H9 (cell line): ENCODE results near the gene FAM237A. TPM values are rescaled to one million over a fixed set of nuclear protein-coding genes. Genes with fewer than 3 reads are reported as not detected.

Experiments used
- DNase-seq: peaks from one replicate; pipeline ENCODE4 v3.0.0-alpha.2; 2017
- H2AFZ ChIP-seq: one replicate; pipeline ENCODE4 v1.6.1; 2013; ENCODE audit warnings: mild to moderate bottlenecking, low read length, control low read depth, moderate library complexity
- H2AK5ac ChIP-seq: 2 replicates; pipeline ENCODE4 v1.6.1; 2013; ENCODE audit warnings: low read length, control low read depth, mixed read lengths; ENCODE audit not compliant: insufficient read length
- H2BK120ac ChIP-seq: one replicate; pipeline ENCODE4 v1.6.1; 2013; ENCODE audit warnings: low read depth, mild to moderate bottlenecking, low read length, control low read depth, inconsistent platforms; ENCODE audit not compliant: poor library complexity, severe bottlenecking
- H2BK12ac ChIP-seq: 2 replicates; pipeline ENCODE4 v1.6.1; 2013; ENCODE audit warnings: low read length, control low read depth, mixed read lengths, low read depth; ENCODE audit not compliant: insufficient read length
- H2BK15ac ChIP-seq: 2 replicates; pipeline ENCODE4 v1.6.1; 2013; ENCODE audit warnings: low read depth, low read length, control low read depth
- H2BK20ac ChIP-seq: one replicate; pipeline ENCODE4 v1.6.1; 2013; ENCODE audit warnings: low read depth, mild to moderate bottlenecking, low read length, control low read depth, inconsistent platforms; ENCODE audit not compliant: poor library complexity, severe bottlenecking
- H2BK5ac ChIP-seq: 2 replicates; pipeline ENCODE4 v1.6.1; 2013; ENCODE audit warnings: low read length, control low read depth, mixed read lengths; ENCODE audit not compliant: insufficient read length
- H3K14ac ChIP-seq: 2 replicates; pipeline ENCODE4 v1.6.1; 2013; ENCODE audit warnings: low read length, control low read depth; ENCODE audit not compliant: insufficient read depth
- H3K18ac ChIP-seq: 2 replicates; pipeline ENCODE4 v1.6.1; 2013; ENCODE audit warnings: low read depth, mild to moderate bottlenecking, mixed read lengths, low read length, control low read depth; ENCODE audit not compliant: insufficient read length
- H3K23ac ChIP-seq: 2 replicates; pipeline ENCODE4 v1.6.1; 2013; ENCODE audit warnings: low read length, control low read depth, mixed read lengths, low read depth; ENCODE audit not compliant: insufficient read length
- H3K23me2 ChIP-seq: 2 replicates; pipeline ENCODE4 v1.6.1; 2013; ENCODE audit warnings: low read depth, mild to moderate bottlenecking, mixed read lengths, low read length, control low read depth; ENCODE audit not compliant: insufficient read length, poor library complexity, severe bottlenecking
- H3K27ac ChIP-seq: 2 replicates; pipeline ENCODE4 v1.5.1; 2013; ENCODE audit warnings: low read length, control low read depth, mixed read lengths, low read depth; ENCODE audit not compliant: insufficient read length
- H3K27me3 ChIP-seq: 2 replicates; pipeline ENCODE4 v1.6.1; 2013; ENCODE audit warnings: low read length, control low read depth, inconsistent platforms; ENCODE audit not compliant: insufficient read depth
- H3K4ac ChIP-seq: 2 replicates; pipeline ENCODE4 v1.6.1; 2013; ENCODE audit warnings: low read depth, mild to moderate bottlenecking, control low read depth, inconsistent platforms, low read length, moderate library complexity
- H3K4me1 ChIP-seq: 2 replicates; pipeline ENCODE4 v1.6.1; 2013; ENCODE audit warnings: low read length, control low read depth, inconsistent platforms; ENCODE audit not compliant: insufficient read depth
- H3K4me2 ChIP-seq: 2 replicates; pipeline ENCODE4 v1.6.1; 2013; ENCODE audit warnings: low read length, control low read depth, mixed read lengths; ENCODE audit not compliant: insufficient read length, insufficient read depth
- H3K56ac ChIP-seq: 2 replicates; pipeline ENCODE4 v1.6.1; 2013; ENCODE audit warnings: low read depth, mild to moderate bottlenecking, mixed read lengths, low read length, control low read depth; ENCODE audit not compliant: insufficient read length
- H3K79me1 ChIP-seq: 2 replicates; pipeline ENCODE4 v1.6.1; 2013; ENCODE audit warnings: low read depth, mild to moderate bottlenecking, moderate library complexity, low read length, control low read depth, inconsistent platforms; ENCODE audit not compliant: insufficient read depth, poor library complexity, severe bottlenecking
- H3K79me2 ChIP-seq: 2 replicates; pipeline ENCODE4 v1.6.1; 2013; ENCODE audit warnings: low read length, control low read depth, inconsistent platforms; ENCODE audit not compliant: insufficient read depth
- H3K9ac ChIP-seq: 2 replicates; pipeline ENCODE4 v1.6.1; 2013; ENCODE audit warnings: low read length, control low read depth, mixed read lengths; ENCODE audit not compliant: insufficient read length; ENCODE audit errors: extremely low read depth
- H3K9me3 ChIP-seq: one replicate; pipeline ENCODE4 v1.6.1; 2013; ENCODE audit warnings: low read depth, low read length, inconsistent platforms; ENCODE audit not compliant: control insufficient read depth
- H3T11ph ChIP-seq: one replicate; pipeline ENCODE4 v1.6.1; 2013; ENCODE audit warnings: mild to moderate bottlenecking, low read length, control low read depth, inconsistent platforms
- H4K20me1 ChIP-seq: one replicate; pipeline ENCODE4 v1.6.1; 2013; ENCODE audit not compliant: control insufficient read depth, insufficient read length, insufficient read depth
- H4K5ac ChIP-seq: 2 replicates; pipeline ENCODE4 v1.6.1; 2013; ENCODE audit warnings: low read depth, mild to moderate bottlenecking, mixed read lengths, low read length, control low read depth; ENCODE audit not compliant: insufficient read length
- H4K8ac ChIP-seq: replicated peaks from 2 replicates; pipeline ENCODE4 v1.6.1; 2013; ENCODE audit warnings: low read length, control low read depth, mixed read lengths, low read depth; ENCODE audit not compliant: insufficient read length
- H4K91ac ChIP-seq: 2 replicates; pipeline ENCODE4 v1.6.1; 2013; ENCODE audit warnings: low read depth, mild to moderate bottlenecking, moderate library complexity, mixed read lengths, low read length, control low read depth; ENCODE audit not compliant: insufficient read length
- H3K27ac Mint-ChIP-seq, 3 experiments: 2 replicates in 2 of 3; 3 replicates in 1 of 3; pipeline ENCODE4 v1.8.0; 2020 to 2021; ENCODE audit warnings: mixed read lengths in 3 of 3, mild to moderate bottlenecking in 1 of 3, moderate library complexity in 1 of 3
- H3K27me3 Mint-ChIP-seq: 2 replicates; pipeline ENCODE4 v1.8.0; 2021; ENCODE audit warnings: low read depth, mild to moderate bottlenecking, moderate library complexity, mixed read lengths
- H3K36me3 Mint-ChIP-seq, 3 experiments: 2 replicates in 2 of 3; 3 replicates in 1 of 3; pipeline ENCODE4 v1.8.0; 2020 to 2021; ENCODE audit warnings: low read depth in 3 of 3, mixed read lengths in 3 of 3; ENCODE audit not compliant: insufficient read depth in 1 of 3
- H3K4me1 Mint-ChIP-seq, 2 experiments: 2 replicates each; pipeline ENCODE4 v1.8.0; 2020; ENCODE audit warnings: mixed read lengths in 2 of 2
- H3K4me3 Mint-ChIP-seq, 2 experiments: 2 replicates in 1 of 2; 3 replicates in 1 of 2; pipeline ENCODE4 v1.8.0; 2020 to 2021; ENCODE audit warnings: mild to moderate bottlenecking in 2 of 2, mixed read lengths in 2 of 2, moderate library complexity in 1 of 2
- H3K9me3 Mint-ChIP-seq, 2 experiments: 2 replicates in 1 of 2; 3 replicates in 1 of 2; pipeline ENCODE4 v1.8.0; 2020; ENCODE audit warnings: mild to moderate bottlenecking in 2 of 2, mixed read lengths in 2 of 2, moderate library complexity in 1 of 2
- WGBS: extraction: QIAGEN DNeasy Blood & Tissue Kit; methylation state at CpG from one replicate; pipeline ENCODE4 v1.1.7; 2013; ENCODE audit warnings: missing lambda C conversion rate, low lambda C conversion rate, mixed read lengths; ENCODE audit not compliant: insufficient read length; ENCODE audit errors: extremely low coverage; 5-methylcytosine and 5-hydroxymethylcytosine counted together
- total RNA-seq: library from RNA; stranded (reverse); gene quantifications from 2 replicates; pipeline ENCODE4 v1.2.1, GENCODE V29; 2021
- TF ChIP-seq, protein P1 (sequence below): fragments of 200-600 bp; sonication (generic); conservative IDR thresholded peaks from 3 replicates; pipeline ENCODE4 v1.8.0; 2021; ENCODE audit warnings: antibody characterized with exemption, mild to moderate bottlenecking

Gene FAM237A
- total RNA-seq, 1 experiment from 2014 or later = not detected

DNA sequence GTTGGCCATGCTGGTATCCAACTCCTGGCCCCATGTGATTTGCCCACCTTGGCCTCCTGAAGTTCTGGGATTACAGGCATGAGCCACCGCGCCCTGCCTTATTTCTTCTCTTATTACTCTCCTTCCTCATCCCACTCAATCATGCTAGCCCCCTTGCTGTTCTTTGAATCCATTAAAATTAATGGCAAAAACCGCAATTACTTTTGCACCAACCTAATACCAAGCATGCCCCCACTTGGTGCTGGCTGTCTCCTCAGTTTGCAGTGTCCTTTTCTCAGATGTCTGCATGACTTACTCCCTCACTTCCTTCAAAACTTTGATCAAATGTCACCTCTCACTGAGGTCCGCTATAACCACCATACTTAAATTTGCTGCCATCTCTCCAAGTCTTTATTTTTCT is 41.3 kb downstream of the FAM237A start:
- no peak overlapping the region for H2BK15ac ChIP-seq
- H3K4me1 ChIP-seq = no peaks in the 10 kb centered on the region
- H2BK12ac ChIP-seq = no peak overlapping the region
- H3K79me2 ChIP-seq = no peaks in the 10 kb centered on the region
- Mint-ChIP-seq H3K9me3 (no peaks in the 10 kb centered on the region), H3K27me3 (peaks cover 2% of the 10 kb centered on the region; the same call in 1 of the 2 replicates), H3K27ac (peak overlapping the region in 1 of 3 experiments; percentile 49; a peak in 1 of 7 replicates), H3K36me3 (no peaks in the 10 kb centered on the region), H3K4me1 (no peaks in the 10 kb centered on the region), H3K4me3 (no peak overlapping the region)
- no peaks in the 10 kb centered on the region for H3K9me3 ChIP-seq
- H2BK120ac ChIP-seq = no peak overlapping the region
- no peak overlapping the region for H3T11ph ChIP-seq
- no peak overlapping the region for H3K4ac ChIP-seq
- no peak overlapping the region for H4K91ac ChIP-seq
- H3K23me2 ChIP-seq = no peaks in the 10 kb centered on the region
- no peak overlapping the region for H4K5ac ChIP-seq
- no peak overlapping the region for H2AK5ac ChIP-seq
- no peak overlapping the region for H3K23ac ChIP-seq
- no peak overlapping the region for H3K18ac ChIP-seq
- H3K27ac ChIP-seq = no peak overlapping the region
- H2BK5ac ChIP-seq = no peak overlapping the region
- H4K8ac ChIP-seq = no peak overlapping the region
- no CpG with 5 or more reads among the region's 4 CpGs for WGBS
- H3K56ac ChIP-seq = no peak overlapping the region
- H3K79me1 ChIP-seq = no peaks in the 10 kb centered on the region
- no peak overlapping the region for H3K9ac ChIP-seq
- H3K27me3 ChIP-seq = no peaks in the 10 kb centered on the region
- DNase-seq = no peak
- H3K14ac ChIP-seq = no peak overlapping the region
- TF ChIP-seq, protein P1, sequence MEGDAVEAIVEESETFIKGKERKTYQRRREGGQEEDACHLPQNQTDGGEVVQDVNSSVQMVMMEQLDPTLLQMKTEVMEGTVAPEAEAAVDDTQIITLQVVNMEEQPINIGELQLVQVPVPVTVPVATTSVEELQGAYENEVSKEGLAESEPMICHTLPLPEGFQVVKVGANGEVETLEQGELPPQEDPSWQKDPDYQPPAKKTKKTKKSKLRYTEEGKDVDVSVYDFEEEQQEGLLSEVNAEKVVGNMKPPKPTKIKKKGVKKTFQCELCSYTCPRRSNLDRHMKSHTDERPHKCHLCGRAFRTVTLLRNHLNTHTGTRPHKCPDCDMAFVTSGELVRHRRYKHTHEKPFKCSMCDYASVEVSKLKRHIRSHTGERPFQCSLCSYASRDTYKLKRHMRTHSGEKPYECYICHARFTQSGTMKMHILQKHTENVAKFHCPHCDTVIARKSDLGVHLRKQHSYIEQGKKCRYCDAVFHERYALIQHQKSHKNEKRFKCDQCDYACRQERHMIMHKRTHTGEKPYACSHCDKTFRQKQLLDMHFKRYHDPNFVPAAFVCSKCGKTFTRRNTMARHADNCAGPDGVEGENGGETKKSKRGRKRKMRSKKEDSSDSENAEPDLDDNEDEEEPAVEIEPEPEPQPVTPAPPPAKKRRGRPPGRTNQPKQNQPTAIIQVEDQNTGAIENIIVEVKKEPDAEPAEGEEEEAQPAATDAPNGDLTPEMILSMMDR = no peak
- H3K4me2 ChIP-seq = no peak overlapping the region
- H2AFZ ChIP-seq = no peak overlapping the region
- H4K20me1 ChIP-seq = no peaks in the 10 kb centered on the region
- H2BK20ac ChIP-seq = no peak overlapping the region
